IMR-90 (cell line): ENCODE measurements around the gene DIPK1A.

Experiments used
- CTCF ChIP-seq: conservative IDR thresholded peaks from 2 replicates; pipeline ENCODE4 v1.5.1; 2012; ENCODE audit warnings: mild to moderate bottlenecking, low read depth, low read length, improper control_type of control experiment
- FOS ChIP-seq: fragments of 150-350 bp; IDR thresholded peaks from 2 replicates; pipeline ENCODE4 v1.6.1; 2016; ENCODE audit warnings: low read depth, low read length
- NFE2L2 ChIP-seq: fragments of 150-350 bp; IDR thresholded peaks from 2 replicates; pipeline ENCODE4 v1.6.1; 2016; ENCODE audit warnings: low read depth, mild to moderate bottlenecking, low read length

GRCh38 chr1:92936865-92937264 is 24.4 kb downstream of the DIPK1A start:
- TF ChIP-seq FOS: no peak
- TF ChIP-seq NFE2L2: no peak
- no peak for TF ChIP-seq CTCF
